Inferior parietal cortex (tissue), 1 donor: ENCODE measurements around the gene PLXDC1.

Source experiments
- DNase-seq: peaks from one replicate; pipeline ENCODE4 v3.0.0-alpha.2; 2016; ENCODE audit errors: extremely low spot score

PLXDC1 gene

GRCh38 chr17:39014795-39015545 is 136.5 kb downstream of the PLXDC1 start:
- no peak for DNase-seq

- no peak for DNase-seq
Measured at GRCh38 chr17:39014044-39014794, 137.2 kb downstream of the PLXDC1 start.
